H1 (cell line): Measurements from ENCODE around the gene RHBDD1. TPM values are rescaled to one million over a fixed set of nuclear protein-coding genes. Genes with fewer than 3 reads are reported as not detected.

Experiments used
- CTCF ChIA-PET: fragments of 300-600 bp; sonication (Branson Sonifier 250); formaldehyde crosslinking; loops from one replicate; lab custom pipeline; 2021; ENCODE audit not compliant: partially characterized antibody; lab: Charles Lee
- POLR2A ChIA-PET: fragments of 300-600 bp; sonication (Branson Sonifier 250); formaldehyde crosslinking; loops from one replicate; lab custom pipeline; 2021; ENCODE audit warnings: inconsistent platforms; ENCODE audit not compliant: partially characterized antibody; lab: Charles Lee
- DNase-seq, 2 experiments: peaks; one replicate each; pipeline versions ENCODE4 v3.0.0 to v3.0.0-alpha.2; 2010 to 2022; ENCODE audit warnings: low spot score in 2 of 2, low read depth in 1 of 2, mixed read lengths in 1 of 2
- FAIRE-seq: peaks from 2 replicates; lab custom pipeline; 2011; peaks lifted over from hg19 to GRCh38; lab: Jason Lieb, UNC
- H2AFZ ChIP-seq: 2 replicates; pipeline ENCODE4 v1.8.1; 2012; ENCODE audit warnings: low read length, inconsistent platforms
- H2AK5ac ChIP-seq: 2 replicates; pipeline ENCODE4 v1.6.1; 2013; ENCODE audit warnings: low read depth, low read length
- H2BK120ac ChIP-seq: replicated peaks from 2 replicates; pipeline ENCODE3; 2013; ENCODE audit warnings: low read depth, low read length, inconsistent platforms
- H2BK12ac ChIP-seq: 2 replicates; pipeline ENCODE4 v1.6.1; 2013; ENCODE audit warnings: low read depth, low read length
- H2BK15ac ChIP-seq: 2 replicates; pipeline ENCODE4 v1.6.1; 2013; ENCODE audit warnings: low read length
- H2BK20ac ChIP-seq: 2 replicates; pipeline ENCODE4 v1.6.1; 2013; ENCODE audit warnings: low read length
- H2BK5ac ChIP-seq: 2 replicates; pipeline ENCODE4 v1.6.1; 2013; ENCODE audit warnings: low read depth, low read length
- H3K14ac ChIP-seq: 2 replicates; pipeline ENCODE4 v1.6.1; 2013; ENCODE audit warnings: inconsistent platforms; ENCODE audit not compliant: insufficient read length
- H3K18ac ChIP-seq: 2 replicates; pipeline ENCODE4 v1.6.1; 2013; ENCODE audit warnings: low read length; ENCODE audit errors: extremely low read depth
- H3K23ac ChIP-seq: 2 replicates; pipeline ENCODE4 v1.6.1; 2013; ENCODE audit warnings: inconsistent platforms; ENCODE audit not compliant: insufficient read length
- H3K23me2 ChIP-seq: 2 replicates; pipeline ENCODE4 v1.6.1; 2013; ENCODE audit warnings: low read depth, low read length
- H3K27ac ChIP-seq: 2 replicates; pipeline ENCODE4 v1.6.1; 2011; ENCODE audit warnings: low read depth, low read length, inconsistent platforms
- H3K27me3 ChIP-seq, 4 experiments: replicated peaks in 1 of 4; 1 replicate in 1 of 4; 2 replicates in 3 of 4; pipeline versions ENCODE4 v1.6.1 to v1.8.1; 2011 to 2013; ENCODE audit warnings: low read length in 3 of 4, mild to moderate bottlenecking in 3 of 4, inconsistent platforms in 2 of 4, mixed read lengths in 2 of 4, moderate library complexity in 1 of 4; ENCODE audit not compliant: control insufficient read depth in 3 of 4, insufficient read depth in 3 of 4; ENCODE audit errors: extremely low read depth in 1 of 4
- H3K36me3 ChIP-seq, 4 experiments: 2 replicates each; pipeline versions ENCODE4 v1.6.1 to v1.8.1; 2011 to 2013; ENCODE audit warnings: mild to moderate bottlenecking in 4 of 4, low read length in 3 of 4, moderate library complexity in 2 of 4, control low read depth in 1 of 4, inconsistent platforms in 1 of 4; ENCODE audit not compliant: insufficient read depth in 4 of 4, control insufficient read depth in 2 of 4
- H3K4ac ChIP-seq: replicated peaks from 2 replicates; pipeline ENCODE3; 2013; ENCODE audit warnings: low read length, low read depth, mixed read lengths, inconsistent platforms; ENCODE audit not compliant: insufficient read length
- H3K4me1 ChIP-seq, 4 experiments: replicated peaks in 1 of 4; 1 replicate in 1 of 4; 2 replicates in 3 of 4; pipeline versions ENCODE4 v1.6.1 to v1.8.1; 2011 to 2013; ENCODE audit warnings: low read length in 3 of 4, inconsistent platforms in 2 of 4, mixed read lengths in 1 of 4; ENCODE audit not compliant: insufficient read depth in 4 of 4, control insufficient read depth in 3 of 4
- H3K4me2 ChIP-seq, 2 experiments: 2 replicates each; pipeline versions ENCODE4 v1.6.1 to v1.8.1; 2011 to 2013; ENCODE audit warnings: low read depth in 2 of 2, low read length in 2 of 2, control low read depth in 1 of 2, inconsistent platforms in 1 of 2, mild to moderate bottlenecking in 1 of 2; ENCODE audit not compliant: insufficient read depth in 1 of 2
- H3K4me3 ChIP-seq, 4 experiments: fragments of 200-600, 300-600 bp in 1 of 4; sonication (generic), shearing (Covaris generic), sonication (Bioruptor Twin) in 1 of 4; 2 replicates each; pipeline versions ENCODE4 v1.5.1 to v1.8.1; 2011 to 2016; ENCODE audit warnings: low read length in 4 of 4, low read depth in 3 of 4, control low read depth in 2 of 4, inconsistent platforms in 2 of 4, mild to moderate bottlenecking in 2 of 4, mixed read lengths in 1 of 4, moderate library complexity in 1 of 4; ENCODE audit not compliant: insufficient read depth in 2 of 4; ENCODE audit errors: extremely low read depth in 1 of 4
- H3K56ac ChIP-seq: replicated peaks from 2 replicates; pipeline ENCODE3; 2013; ENCODE audit warnings: low read depth, mild to moderate bottlenecking, mixed read lengths, low read length, inconsistent platforms; ENCODE audit not compliant: insufficient read length
- H3K79me1 ChIP-seq: 2 replicates; pipeline ENCODE4 v1.6.1; 2013; ENCODE audit warnings: low read depth, low read length, control low read depth
- H3K79me2 ChIP-seq, 2 experiments: 2 replicates each; pipeline versions ENCODE4 v1.6.1 to v1.8.1; 2012 to 2013; ENCODE audit warnings: low read length in 2 of 2, mild to moderate bottlenecking in 2 of 2, inconsistent platforms in 1 of 2; ENCODE audit not compliant: insufficient read depth in 2 of 2, control insufficient read depth in 1 of 2
- H3K9ac ChIP-seq, 4 experiments: replicated peaks in 1 of 4; 1 replicate in 1 of 4; 2 replicates in 3 of 4; pipeline versions ENCODE4 v1.6.1 to v1.8.1; 2011 to 2013; ENCODE audit warnings: low read depth in 3 of 4, low read length in 3 of 4, control low read depth in 2 of 4, mild to moderate bottlenecking in 2 of 4, moderate library complexity in 2 of 4, inconsistent platforms in 1 of 4; ENCODE audit errors: extremely low read depth in 1 of 4
- H3K9me3 ChIP-seq, 2 experiments: 2 replicates each; pipeline versions ENCODE4 v1.6.1 to v1.8.1; 2012 to 2013; ENCODE audit warnings: mild to moderate bottlenecking in 2 of 2, moderate library complexity in 2 of 2, control low read depth in 1 of 2, inconsistent platforms in 1 of 2, low read depth in 1 of 2, low read length in 1 of 2, mixed read lengths in 1 of 2; ENCODE audit not compliant: insufficient read depth in 2 of 2
- H4K20me1 ChIP-seq, 2 experiments: replicated peaks in 1 of 2; 2 replicates each; pipeline versions ENCODE3 to v1.8.1; 2011 to 2013; ENCODE audit warnings: inconsistent platforms in 2 of 2, low read length in 2 of 2, mild to moderate bottlenecking in 1 of 2; ENCODE audit not compliant: insufficient read depth in 2 of 2, control insufficient read depth in 1 of 2
- H4K5ac ChIP-seq: 2 replicates; pipeline ENCODE4 v1.6.1; 2013; ENCODE audit warnings: low read length, low read depth, mixed read lengths, inconsistent platforms; ENCODE audit not compliant: insufficient read length
- H4K8ac ChIP-seq: 2 replicates; pipeline ENCODE4 v1.8.0; 2013; ENCODE audit warnings: mild to moderate bottlenecking, moderate library complexity, low read length, inconsistent platforms; ENCODE audit not compliant: insufficient read depth; ENCODE audit errors: extremely low read depth
- H4K91ac ChIP-seq: replicated peaks from 2 replicates; pipeline ENCODE3; 2013; ENCODE audit warnings: low read length, mixed read lengths, inconsistent platforms; ENCODE audit not compliant: insufficient read length
- ASH2L ChIP-seq: fragments of 200-600, 300-600 bp; sonication (generic); IDR thresholded peaks from one replicate; pipeline ENCODE4 v1.7.1; 2017; ENCODE audit warnings: low read length
- CHD1 ChIP-seq: IDR thresholded peaks from 2 replicates; pipeline ENCODE4 v1.6.1; 2012; ENCODE audit warnings: low read depth, low read length, improper control_type of control experiment
- EGR1 ChIP-seq: IDR thresholded peaks from 2 replicates; pipeline ENCODE4 v1.6.1; 2011; ENCODE audit warnings: low read depth, low read length, borderline replicate concordance
- HDAC6 ChIP-seq: IDR thresholded peaks from one replicate; pipeline ENCODE4 v1.7.1; 2012; ENCODE audit warnings: low read depth, mild to moderate bottlenecking, inconsistent platforms, low read length, moderate library complexity
- KDM5A ChIP-seq: fragments of 200-600 bp; IDR thresholded peaks from 2 replicates; pipeline ENCODE4 v1.7.1; 2012; ENCODE audit warnings: mild to moderate bottlenecking, low read length, inconsistent platforms, mixed read lengths
- NANOG ChIP-seq: IDR thresholded peaks from 2 replicates; pipeline ENCODE4 v1.6.1; 2011; ENCODE audit warnings: low read length, low read depth, mild to moderate bottlenecking, inconsistent platforms; ENCODE audit not compliant: insufficient read depth, poor library complexity, severe bottlenecking
- NRF1 ChIP-seq: IDR thresholded peaks from 2 replicates; pipeline ENCODE4 v1.6.1; 2011; ENCODE audit warnings: mild to moderate bottlenecking, low read depth, low read length, improper control_type of control experiment
- POLR2AphosphoS5 ChIP-seq: IDR thresholded peaks from 2 replicates; pipeline ENCODE4 v1.6.1; 2011; ENCODE audit warnings: low read depth, low read length
- POU5F1 ChIP-seq: IDR thresholded peaks from 2 replicates; pipeline ENCODE4 v1.6.1; 2011; ENCODE audit warnings: low read depth, mild to moderate bottlenecking, low read length, moderate library complexity
- RAD21 ChIP-seq, 2 experiments: IDR thresholded peaks in 1 of 2; conservative IDR thresholded peaks in 1 of 2; 2 replicates each; pipeline ENCODE4 v1.6.1; 2011; ENCODE audit warnings: low read depth in 2 of 2, low read length in 2 of 2, improper control_type of control experiment in 1 of 2, inconsistent platforms in 1 of 2, mild to moderate bottlenecking in 1 of 2, moderate library complexity in 1 of 2
- SIN3A ChIP-seq, 2 experiments: IDR thresholded peaks in 1 of 2; conservative IDR thresholded peaks in 1 of 2; 2 replicates each; pipeline ENCODE4 v1.6.1; 2011 to 2012; ENCODE audit warnings: low read length in 2 of 2, improper control_type of control experiment in 1 of 2, low read depth in 1 of 2, mild to moderate bottlenecking in 1 of 2
- SIRT6 ChIP-seq: IDR thresholded peaks from one replicate; pipeline ENCODE4 v1.7.1; 2012; ENCODE audit warnings: low read length, inconsistent platforms
- SP1 ChIP-seq: IDR thresholded peaks from 2 replicates; pipeline ENCODE4 v1.6.1; 2011; ENCODE audit warnings: low read depth, low read length
- TCF12 ChIP-seq: IDR thresholded peaks from 2 replicates; pipeline ENCODE4 v1.6.1; 2011; ENCODE audit warnings: low read depth, mild to moderate bottlenecking, low read length
- WGBS, 2 experiments: shearing (Covaris generic) in 1 of 2; methylation state at CpG; one replicate each; pipeline versions ENCODE4 v1.1.6 to v1.1.7; 2013 to 2015; ENCODE audit warnings: low lambda C conversion rate in 2 of 2, mixed read lengths in 2 of 2, inconsistent platforms in 1 of 2, low coverage in 1 of 2, missing lambda C conversion rate in 1 of 2; ENCODE audit not compliant: insufficient replicate concordance in 2 of 2, insufficient coverage in 1 of 2, insufficient read length in 1 of 2; ENCODE audit errors: extremely low coverage in 1 of 2, missing lambda C conversion rate in 1 of 2; 5-methylcytosine and 5-hydroxymethylcytosine counted together
- polyA plus RNA-seq, 7 experiments: library from polyadenylated mRNA; depleted of rRNA in 3 of 7; stranded (reverse) in 5 of 7; unstranded in 2 of 7; fragments of >200 nt in 5 of 7; fragments of 200-250 nt in 2 of 7; gene quantifications; 1 replicate in 5 of 7; 2 replicates in 1 of 7; 4 replicates in 1 of 7; pipeline versions ENCODE4 v1.2.1 to v1.2.3, GENCODE V29; 2011 to 2013; ENCODE audit warnings: missing spikeins in 2 of 7, mixed read lengths in 2 of 7
- total RNA-seq: library from RNA; stranded (reverse); fragmentation: NEBNext Ultra II Directional; extraction: Animal tissue kit (Norgen Biotek cat#: 25700); gene quantifications from 2 replicates; pipeline ENCODE4 v1.2.1, GENCODE V29; 2021

RHBDD1 gene
- total and polyA plus RNA-seq, 2 of the 8 experiments (the other 6 are each of a cell fraction or from before 2014, with no cell fraction given): 10.5 to 23.1 TPM

DNA sequence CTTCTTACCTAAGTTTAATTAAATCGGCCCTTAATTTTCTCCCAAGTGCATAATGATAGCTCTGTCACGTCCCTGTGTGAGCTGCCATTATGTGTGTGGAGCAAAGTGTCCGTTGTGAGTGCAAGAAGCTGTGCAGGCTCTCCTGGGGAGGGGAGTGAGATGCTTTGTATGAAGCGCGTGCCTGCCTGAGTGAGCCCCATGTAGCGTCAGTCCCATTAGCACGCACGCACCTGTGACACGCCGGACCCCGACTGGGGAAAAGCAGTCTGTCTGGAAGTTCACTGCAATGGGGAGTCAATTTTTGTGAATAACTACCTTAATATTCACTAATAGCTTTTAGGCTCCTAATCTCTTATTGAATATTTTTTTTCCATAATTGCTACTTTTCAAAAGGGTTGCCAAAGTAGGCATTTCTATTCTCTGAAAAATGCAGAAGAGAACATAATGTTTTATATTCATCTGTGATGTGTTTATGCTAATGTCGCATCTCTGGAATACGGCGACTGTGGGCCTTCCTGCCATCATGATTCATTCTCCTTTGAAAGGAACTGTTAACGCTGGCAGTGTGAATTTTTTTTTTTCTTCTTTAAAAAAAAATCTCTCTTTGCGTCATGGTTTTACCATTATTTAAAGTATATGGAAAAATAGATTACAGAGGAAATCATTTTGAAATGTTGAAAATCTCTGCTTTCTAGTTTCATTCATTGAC is 170.5 kb downstream of the RHBDD1 start:
- H4K5ac ChIP-seq: no peak overlapping the region
- H3K27me3 ChIP-seq: no peaks in the 10 kb centered on the region
- H3K23me2 ChIP-seq: no peaks in the 10 kb centered on the region
- no peak overlapping the region for H2BK12ac ChIP-seq
- H3K9me3 ChIP-seq: no peaks in the 10 kb centered on the region
- H3K27ac ChIP-seq: no peak overlapping the region
- H4K8ac ChIP-seq: no peak overlapping the region
- no peak overlapping the region for H3K14ac ChIP-seq
- no peak overlapping the region for H3K23ac ChIP-seq
- no peak overlapping the region for H2BK120ac ChIP-seq
- ChIA-PET CTCF (no interaction called here), POLR2A (no interaction called here)
- H3K56ac ChIP-seq: no peak overlapping the region
- H3K18ac ChIP-seq: no peak overlapping the region
- no peak overlapping the region for H2AFZ ChIP-seq
- 92% methylated on average over 16 of the region's 16 CpGs; no CpG with 5 or more reads in 1 of the 2 experiments for whole genome bisulfite sequencing, 2 experiments
- H2AK5ac ChIP-seq: no peak overlapping the region
- no peaks in the 10 kb centered on the region for H4K20me1 ChIP-seq
- H3K4me2 ChIP-seq: no peak overlapping the region
- no peak overlapping the region for H2BK15ac ChIP-seq
- H3K4ac ChIP-seq: no peak overlapping the region
- H2BK5ac ChIP-seq: no peak overlapping the region
- no peaks in the 10 kb centered on the region for H3K79me2 ChIP-seq
- peaks cover 0 to 3% (median 0%) of the 10 kb centered on the region in 4 experiments; a peak in 2 of 7 replicates for H3K4me1 ChIP-seq
- no peak overlapping the region for H2BK20ac ChIP-seq
- H3K9ac ChIP-seq: no peak overlapping the region
- no peak overlapping the region for H4K91ac ChIP-seq
- H3K36me3 ChIP-seq: no peaks in the 10 kb centered on the region; a peak in 1 of 8 replicates
- DNase-seq: no peak
- FAIRE-seq: no peak
- no peak overlapping the region for H3K4me3 ChIP-seq
- H3K79me1 ChIP-seq: no peaks in the 10 kb centered on the region
- TF ChIP-seq SIN3A (conservative IDR thresholded peaks at IDR 0.05 in 1 of 2, IDR thresholded peaks at IDR 0.05 in 1 of 2; ENCODE audit: low read depth in 1 of 2, low read length in 2 of 2) (no peak), ASH2L (no peak), TCF12 (no peak), HDAC6 (no peak), NANOG (no peak), NRF1 (no peak), RAD21 (IDR thresholded peaks at IDR 0.05 in 1 of 2, conservative IDR thresholded peaks at IDR 0.05 in 1 of 2; ENCODE audit: low read depth in 2 of 2, low read length in 2 of 2) (no peak), SIRT6 (no peak), POU5F1 (no peak), POLR2AphosphoS5 (no peak), KDM5A (no peak), SP1 (no peak), EGR1 (no peak), CHD1 (no peak)
